ENCODE results near the gene SPO11. TPM values are rescaled to one million over a fixed set of nuclear protein-coding genes. Genes with fewer than 3 reads are reported as not detected.

SPO11 gene
- total and polyA plus RNA-seq, 2 of the 8 experiments (the other 6 are each of a cell fraction or from before 2014, with no cell fraction given), result not detected

DNA sequence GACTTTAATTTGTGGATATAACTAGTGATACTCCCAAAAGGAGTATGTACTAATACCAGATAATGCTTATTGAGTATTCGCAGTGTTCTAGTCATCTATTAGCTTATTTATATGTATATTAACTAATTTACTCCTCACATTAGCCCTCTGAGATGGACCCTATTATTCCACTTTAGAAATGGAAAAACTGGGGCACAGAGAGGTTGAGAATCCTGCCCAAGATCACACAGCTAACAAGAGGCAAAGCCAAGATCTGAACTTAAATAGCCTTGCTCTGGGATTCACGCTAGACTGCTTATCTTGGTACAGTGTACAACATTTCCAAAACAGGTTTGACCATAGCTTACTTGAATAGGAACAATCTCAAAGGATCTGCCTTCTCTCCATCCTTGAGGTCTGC lies 8.5 kb upstream of the SPO11 start:
- H3K9me3 ChIP-seq (ENCODE audit: insufficient read depth in 2 of 2, low read depth in 1 of 2, low read length in 1 of 2), result no peaks in the 10 kb centered on the region
- H3K36me3 ChIP-seq (ENCODE audit: control insufficient read depth in 2 of 4, insufficient read depth in 4 of 4, low read length in 3 of 4), result no peaks in the 10 kb centered on the region
- CTCF ChIA-PET (ENCODE audit: partially characterized antibody), result interaction anchor here (0.8 to 1.3 kb wide), 2 partner anchors 28 to 214 kb away, joined by 3 read pairs; no protein-coding TSS in a partner anchor
- TF ChIP-seq HDAC2 (IDR thresholded peaks at IDR 0.05; ENCODE audit: borderline replicate concordance in 1 of 2, low read depth in 2 of 2, low read length in 2 of 2), result no peak
- TF ChIP-seq, protein P1, sequence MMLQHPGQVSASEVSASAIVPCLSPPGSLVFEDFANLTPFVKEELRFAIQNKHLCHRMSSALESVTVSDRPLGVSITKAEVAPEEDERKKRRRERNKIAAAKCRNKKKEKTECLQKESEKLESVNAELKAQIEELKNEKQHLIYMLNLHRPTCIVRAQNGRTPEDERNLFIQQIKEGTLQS (IDR thresholded peaks at IDR 0.05; ENCODE audit: insufficient read depth, low read depth, low read length), result no peak
- TF ChIP-seq SUZ12 (IDR thresholded peaks at IDR 0.05; ENCODE audit: low read length), result no peak
- TF ChIP-seq TEAD4 (IDR thresholded peaks at IDR 0.05; ENCODE audit: low read depth, low read length), result no peak
- TF ChIP-seq RBBP5 (IDR thresholded peaks at IDR 0.05; ENCODE audit: borderline replicate concordance, low read depth, low read length), result no peak
- no peak for TF ChIP-seq JUND (IDR thresholded peaks at IDR 0.05; ENCODE audit: low read length)
- TF ChIP-seq KDM1A (IDR thresholded peaks at IDR 0.05; ENCODE audit: borderline replicate concordance, low read length), result no peak
- TF ChIP-seq SP4 (IDR thresholded peaks at IDR 0.05; ENCODE audit: low read length), result no peak
- TF ChIP-seq ASH2L (IDR thresholded peaks at IDR 0.05; ENCODE audit: low read length), result no peak
- no peak for TF ChIP-seq RXRA (IDR thresholded peaks at IDR 0.05; ENCODE audit: insufficient read depth, low read depth, low read length)
- TF ChIP-seq NRF1 (IDR thresholded peaks at IDR 0.05; ENCODE audit: low read depth, low read length), result no peak
- no peak for TF ChIP-seq KDM4A (IDR thresholded peaks at IDR 0.05; ENCODE audit: low read depth, low read length, severe bottlenecking)
- no peak for TF ChIP-seq TAF1 (IDR thresholded peaks at IDR 0.05; ENCODE audit: low read depth, low read length)
- TF ChIP-seq CTBP2 (IDR thresholded peaks at IDR 0.05; ENCODE audit: borderline replicate concordance, insufficient read depth, insufficient read length, low read length), result no peak

More for the DNA sequence above, 8.5 kb upstream of the SPO11 start:
- no peak overlapping the region for H2BK20ac ChIP-seq (ENCODE audit: low read length)
- no peak overlapping the region for H2BK120ac ChIP-seq (replicated peaks; ENCODE audit: low read depth, low read length)
- H2BK12ac ChIP-seq (ENCODE audit: low read depth, low read length), result no peak overlapping the region
- no peak overlapping the region for H3K4me3 ChIP-seq (ENCODE audit: extremely low read depth in 1 of 4, insufficient read depth in 2 of 4, low read depth in 3 of 4, low read length in 4 of 4)
- H3K23me2 ChIP-seq (ENCODE audit: low read depth, low read length), result no peaks in the 10 kb centered on the region
- no peak overlapping the region for H3K23ac ChIP-seq (ENCODE audit: insufficient read length)
- H3K4me1 ChIP-seq (replicated peaks in 1 of 4; ENCODE audit: control insufficient read depth in 3 of 4, insufficient read depth in 4 of 4, low read length in 3 of 4), result peaks cover 0 to 4% (median 2%) of the 10 kb centered on the region in 4 experiments; a peak in 3 of 7 replicates
- H2BK5ac ChIP-seq (ENCODE audit: low read depth, low read length), result no peak overlapping the region
- no peak for FAIRE-seq
- H2BK15ac ChIP-seq (ENCODE audit: low read length), result no peak overlapping the region
- no peak overlapping the region for H4K8ac ChIP-seq (ENCODE audit: extremely low read depth, insufficient read depth, low read length)
- peaks cover 0 to 2% (median 0%) of the 10 kb centered on the region in 4 experiments; a peak in 2 of 7 replicates for H3K27me3 ChIP-seq (replicated peaks in 1 of 4; ENCODE audit: control insufficient read depth in 3 of 4, extremely low read depth in 1 of 4, insufficient read depth in 3 of 4, low read length in 3 of 4)
- H3K18ac ChIP-seq (ENCODE audit: extremely low read depth, low read length), result no peak overlapping the region
- no peak overlapping the region for H3K27ac ChIP-seq (ENCODE audit: low read depth, low read length)
- no peak overlapping the region for H2AFZ ChIP-seq (ENCODE audit: low read length)
- no peak overlapping the region for H3K4me2 ChIP-seq (ENCODE audit: insufficient read depth in 1 of 2, low read depth in 2 of 2, low read length in 2 of 2)
- no peaks in the 10 kb centered on the region for H4K20me1 ChIP-seq (replicated peaks in 1 of 2; ENCODE audit: control insufficient read depth in 1 of 2, insufficient read depth in 2 of 2, low read length in 2 of 2)
- POLR2A ChIA-PET (ENCODE audit: partially characterized antibody), result no interaction called here
- no peaks in the 10 kb centered on the region for H3K79me2 ChIP-seq (ENCODE audit: control insufficient read depth in 1 of 2, insufficient read depth in 2 of 2, low read length in 2 of 2)
- H3K4ac ChIP-seq (replicated peaks; ENCODE audit: insufficient read length, low read depth, low read length), result no peak overlapping the region
- H3K14ac ChIP-seq (ENCODE audit: insufficient read length), result no peak overlapping the region
- WGBS, 2 experiments (ENCODE audit: extremely low coverage in 1 of 2, insufficient coverage in 1 of 2, insufficient read length in 1 of 2, insufficient replicate concordance in 2 of 2, low coverage in 1 of 2, low lambda C conversion rate in 2 of 2, missing lambda C conversion rate in 1 of 2), result 93% methylated on average over 2 of the region's 2 CpGs; no CpG with 5 or more reads in 1 of the 2 experiments
- DNase-seq (ENCODE audit: low read depth in 1 of 2, low spot score in 2 of 2), result no peak
- H3K79me1 ChIP-seq (ENCODE audit: low read depth, low read length), result no peaks in the 10 kb centered on the region
- H4K91ac ChIP-seq (replicated peaks; ENCODE audit: insufficient read length, low read length), result no peak overlapping the region
- no peak overlapping the region for H2AK5ac ChIP-seq (ENCODE audit: low read depth, low read length)
- H3K56ac ChIP-seq (replicated peaks; ENCODE audit: insufficient read length, low read depth, low read length), result no peak overlapping the region
- no peak overlapping the region for H4K5ac ChIP-seq (ENCODE audit: insufficient read length, low read depth, low read length)
- no peak overlapping the region for H3K9ac ChIP-seq (replicated peaks in 1 of 4; ENCODE audit: extremely low read depth in 1 of 4, low read depth in 3 of 4, low read length in 3 of 4)

Measured in H1 (cell line).